Astrocyte of the cerebellum (primary cell): ENCODE measurements around the gene ZNF710.

Experiments
- DNase-seq: peaks from one replicate; pipeline ENCODE4 v3.0.0-alpha.2; 2011; ENCODE audit warnings: low read depth
- H3K4me3 ChIP-seq: 2 replicates; pipeline ENCODE4 v1.5.1; 2011; ENCODE audit warnings: mild to moderate bottlenecking, low read depth, low read length, moderate library complexity
- in situ Hi-C: cut with HindIII; loops from 2 replicates; pipeline ENCODE4 v1.10.0; 2017; ENCODE audit warnings: low sequenced_read_pairs
- TF ChIP-seq, protein P1 (sequence below): IDR thresholded peaks from 2 replicates; pipeline ENCODE4 v1.5.1; 2012; ENCODE audit warnings: low read length, low read depth, moderate library complexity, mild to moderate bottlenecking; ENCODE audit errors: missing control alignments

The ZNF710 gene

GRCh38 chr15:90054618-90055097, 53.5 kb downstream of the ZNF710 start:
- in situ Hi-C loops: no loop called here
- DNase-seq: no peak
- H3K4me3 ChIP-seq: no peak overlapping the region
- TF ChIP-seq, protein P1, sequence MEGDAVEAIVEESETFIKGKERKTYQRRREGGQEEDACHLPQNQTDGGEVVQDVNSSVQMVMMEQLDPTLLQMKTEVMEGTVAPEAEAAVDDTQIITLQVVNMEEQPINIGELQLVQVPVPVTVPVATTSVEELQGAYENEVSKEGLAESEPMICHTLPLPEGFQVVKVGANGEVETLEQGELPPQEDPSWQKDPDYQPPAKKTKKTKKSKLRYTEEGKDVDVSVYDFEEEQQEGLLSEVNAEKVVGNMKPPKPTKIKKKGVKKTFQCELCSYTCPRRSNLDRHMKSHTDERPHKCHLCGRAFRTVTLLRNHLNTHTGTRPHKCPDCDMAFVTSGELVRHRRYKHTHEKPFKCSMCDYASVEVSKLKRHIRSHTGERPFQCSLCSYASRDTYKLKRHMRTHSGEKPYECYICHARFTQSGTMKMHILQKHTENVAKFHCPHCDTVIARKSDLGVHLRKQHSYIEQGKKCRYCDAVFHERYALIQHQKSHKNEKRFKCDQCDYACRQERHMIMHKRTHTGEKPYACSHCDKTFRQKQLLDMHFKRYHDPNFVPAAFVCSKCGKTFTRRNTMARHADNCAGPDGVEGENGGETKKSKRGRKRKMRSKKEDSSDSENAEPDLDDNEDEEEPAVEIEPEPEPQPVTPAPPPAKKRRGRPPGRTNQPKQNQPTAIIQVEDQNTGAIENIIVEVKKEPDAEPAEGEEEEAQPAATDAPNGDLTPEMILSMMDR: no peak

- in situ Hi-C loops: no loop called here
- no peak overlapping the region for H3K4me3 ChIP-seq
- no peak for DNase-seq
- TF ChIP-seq, protein P1: no peak
These were observed 54.1 kb downstream of the ZNF710 start for GRCh38 chr15:90055182-90055581.

GRCh38 chr15:90056529-90056928, 55.4 kb downstream of the ZNF710 start:
- DNase-seq: no peak
- H3K4me3 ChIP-seq: no peak overlapping the region
- TF ChIP-seq, protein P1: no peak
- in situ Hi-C loops: no loop called here

- TF ChIP-seq, protein P1: no peak
- H3K4me3 ChIP-seq: no peak overlapping the region
- no peak for DNase-seq
- in situ Hi-C loops: no loop called here
These were observed 57.2 kb downstream of the ZNF710 start for GRCh38 chr15:90058308-90058707.

DNA sequence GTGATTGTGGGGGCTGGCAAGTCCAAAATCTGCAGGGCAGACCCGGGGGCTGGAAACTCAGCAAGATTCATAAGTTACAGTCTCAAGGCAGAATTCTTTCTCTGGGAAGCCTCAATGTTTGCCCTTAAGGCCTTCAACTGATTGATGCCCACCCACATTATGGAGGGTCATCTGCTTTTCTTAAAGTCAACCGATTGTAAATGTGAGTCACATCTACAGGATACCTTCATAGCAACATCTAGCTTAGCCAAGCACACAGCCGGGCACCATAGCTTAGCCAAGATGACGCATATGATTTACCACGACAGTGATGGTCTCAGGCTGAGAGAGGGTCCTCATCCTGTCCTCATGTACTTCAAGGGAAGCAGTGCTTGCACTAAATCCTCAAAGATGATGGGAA, 57.7 kb downstream of the ZNF710 start:
- TF ChIP-seq, protein P1: no peak
- no peak overlapping the region for H3K4me3 ChIP-seq
- no peak for DNase-seq
- in situ Hi-C loops: no loop called here

GRCh38 chr15:90059208-90059985, 58.3 kb downstream of the ZNF710 start:
- in situ Hi-C loops: no loop called here
- no peak for DNase-seq
- TF ChIP-seq, protein P1: no peak
- no peak overlapping the region for H3K4me3 ChIP-seq
